Activated CD8-positive, alpha-beta memory T cell treated with anti-CD3 and anti-CD28 coated beads for 48 hours (primary cell): ENCODE results near the gene KRT17.

Source experiments
- DNase-seq, 3 experiments: peaks; one replicate each; pipeline ENCODE4 v3.0.0-alpha.2; 2020; ENCODE audit warnings: low read depth in 2 of 3, low spot score in 2 of 3

Gene KRT17

DNA sequence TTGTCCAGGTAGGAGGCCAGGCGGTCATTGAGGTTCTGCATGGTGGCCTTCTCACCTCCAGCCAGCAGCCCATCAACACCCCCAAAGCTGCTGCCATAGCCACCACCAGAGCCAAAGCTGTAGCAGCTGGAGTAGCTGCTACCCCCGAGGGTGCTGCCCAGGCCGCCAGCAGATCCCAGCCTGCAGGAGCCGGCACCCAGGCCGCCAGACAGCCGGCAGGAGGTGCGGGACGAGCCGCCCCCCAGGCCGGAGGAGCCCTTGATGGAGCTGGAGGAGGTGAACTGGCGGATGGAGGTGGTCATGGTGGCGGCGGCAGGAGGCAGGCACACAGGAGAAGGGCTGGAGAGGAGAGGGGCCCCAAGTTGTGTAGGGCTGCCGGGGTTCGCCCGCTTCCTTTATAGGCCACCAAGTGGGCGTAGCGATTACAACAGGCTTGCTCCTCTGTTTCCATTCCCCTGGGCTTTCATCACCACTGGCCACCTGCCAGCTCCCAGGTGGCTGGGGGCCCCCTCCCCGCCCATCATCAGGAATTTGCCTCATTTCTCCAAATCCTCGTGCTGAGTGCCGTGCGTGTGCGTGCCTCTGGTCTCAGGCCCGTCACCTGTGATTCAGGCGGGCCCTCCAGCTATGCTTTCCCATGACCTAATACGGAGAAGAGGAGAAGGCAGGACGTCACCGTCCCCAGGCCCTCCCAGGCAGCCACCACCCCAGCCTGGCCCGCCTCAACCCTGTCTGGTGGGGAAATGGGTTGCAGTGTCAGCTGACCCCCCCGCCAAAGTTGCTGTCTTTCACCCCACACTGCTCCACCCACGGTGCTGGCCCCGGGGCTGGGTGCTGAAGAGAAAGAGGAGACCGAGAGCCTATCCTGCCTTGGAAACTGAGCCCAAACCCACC is at the start of gene KRT17:
KRT17 (minus strand) TSS at position 368 of the 894 bp plus-strand sequence; CDS start at position 302, 66 bp downstream.
- no peak for DNase-seq

DNA sequence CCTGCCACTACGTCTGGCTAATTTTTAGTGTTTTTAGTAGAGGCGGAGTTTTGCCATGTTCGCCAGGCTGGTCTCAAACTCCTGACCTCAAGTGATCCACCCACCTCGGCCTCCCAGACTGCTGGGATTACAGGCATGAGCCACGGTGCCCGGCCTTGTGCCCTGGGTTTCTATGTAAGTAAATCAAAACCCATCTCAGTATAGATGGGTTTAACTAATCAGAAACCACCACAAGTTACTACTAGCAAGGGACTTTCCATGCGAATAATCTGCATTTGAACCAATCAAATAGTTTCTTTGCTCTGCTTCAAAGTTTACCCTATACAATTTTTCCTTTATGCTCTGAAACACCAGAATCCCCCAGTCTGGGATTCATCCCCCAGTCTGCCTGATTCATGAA is 47.8 kb upstream of the KRT17 start:
- no peak for DNase-seq

DNA sequence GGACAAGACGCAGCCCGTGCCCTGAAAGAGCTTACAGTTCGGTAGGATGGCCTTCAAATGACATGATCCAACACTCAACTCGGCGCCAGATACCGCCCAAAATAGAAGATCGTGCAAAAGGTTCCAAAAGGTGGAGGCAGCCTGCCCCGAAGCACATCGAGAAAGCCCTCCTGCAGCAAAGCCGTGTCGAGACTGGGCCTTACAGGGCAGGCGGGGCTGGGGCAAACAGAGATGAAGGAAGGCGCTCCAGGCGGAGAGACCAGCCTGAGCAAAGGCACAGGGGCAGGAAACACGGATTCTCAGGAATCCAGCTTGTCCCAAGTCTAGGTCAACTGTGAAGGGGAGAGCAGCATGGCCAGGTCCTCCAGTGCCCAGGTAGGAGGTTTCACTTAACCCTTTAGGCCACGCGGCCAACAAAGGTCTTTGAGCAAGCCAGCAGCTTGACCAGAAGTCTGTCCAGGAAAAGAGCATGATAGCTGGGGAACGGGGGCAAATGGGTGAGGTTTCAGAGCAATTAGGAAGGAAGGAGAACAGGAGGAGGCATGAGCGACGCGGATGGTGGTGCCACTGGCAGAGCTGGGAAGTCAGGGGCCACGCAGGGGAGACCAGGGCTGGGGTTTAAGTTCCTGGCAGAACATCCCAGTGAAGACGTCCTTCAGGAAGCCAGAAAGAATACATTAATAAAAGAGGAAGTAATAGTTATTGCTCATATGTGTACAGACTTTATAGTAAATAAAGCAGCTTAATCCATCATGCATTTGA is 43.1 kb upstream of the KRT17 start:
- DNase-seq = no peak

DNA sequence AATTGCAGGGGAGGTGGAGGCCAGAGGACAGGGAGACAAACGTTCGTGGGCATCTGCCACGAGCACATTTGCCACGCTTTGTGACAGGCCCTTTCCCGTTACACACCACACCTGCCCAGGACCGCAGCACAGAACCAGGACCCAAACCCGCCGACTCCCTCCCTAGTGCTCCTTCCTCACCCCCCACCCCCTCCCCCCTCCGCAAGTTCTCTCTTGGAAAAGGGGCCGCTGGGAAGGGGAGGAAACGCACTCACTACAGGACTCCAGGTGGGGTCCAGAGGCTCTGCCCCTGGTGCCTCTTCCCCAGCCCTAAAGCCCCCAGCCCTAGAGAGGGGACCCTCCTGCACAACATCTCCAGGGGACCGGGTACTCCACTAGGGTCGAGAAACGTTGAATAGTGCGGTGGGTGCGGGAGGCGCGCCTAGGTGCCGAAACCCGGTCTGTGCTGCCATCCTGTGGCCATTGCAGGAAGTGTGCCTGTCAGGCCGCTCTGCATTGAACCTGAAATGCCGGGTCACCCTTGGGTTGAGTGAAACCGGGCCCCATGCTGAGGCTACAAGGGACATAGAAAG is 42.4 kb upstream of the KRT17 start:
- peak; percentile 66 to 84 (median 80) for DNase-seq

DNA sequence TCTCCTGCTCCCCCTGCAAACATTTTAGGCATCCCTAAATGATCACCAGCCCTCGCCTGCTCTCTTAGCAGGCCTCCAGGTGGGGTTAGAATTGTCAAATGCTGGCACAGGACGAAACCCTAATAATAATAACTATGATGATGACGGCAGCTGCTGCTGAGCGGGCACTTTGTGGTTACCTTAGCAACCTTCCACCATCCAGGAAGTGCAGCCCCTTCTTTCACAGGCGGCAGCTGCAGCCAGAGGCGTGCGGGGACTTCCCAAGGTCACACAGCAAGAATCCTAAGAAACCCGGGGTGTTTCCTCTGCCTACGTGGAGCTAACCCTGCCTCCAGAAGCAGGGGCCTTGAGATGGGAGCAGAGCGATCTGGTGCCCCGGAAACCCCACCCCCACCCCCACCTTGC is 41.9 kb upstream of the KRT17 start:
- DNase-seq = peak in 1 of 3 experiments; percentile 54

DNA sequence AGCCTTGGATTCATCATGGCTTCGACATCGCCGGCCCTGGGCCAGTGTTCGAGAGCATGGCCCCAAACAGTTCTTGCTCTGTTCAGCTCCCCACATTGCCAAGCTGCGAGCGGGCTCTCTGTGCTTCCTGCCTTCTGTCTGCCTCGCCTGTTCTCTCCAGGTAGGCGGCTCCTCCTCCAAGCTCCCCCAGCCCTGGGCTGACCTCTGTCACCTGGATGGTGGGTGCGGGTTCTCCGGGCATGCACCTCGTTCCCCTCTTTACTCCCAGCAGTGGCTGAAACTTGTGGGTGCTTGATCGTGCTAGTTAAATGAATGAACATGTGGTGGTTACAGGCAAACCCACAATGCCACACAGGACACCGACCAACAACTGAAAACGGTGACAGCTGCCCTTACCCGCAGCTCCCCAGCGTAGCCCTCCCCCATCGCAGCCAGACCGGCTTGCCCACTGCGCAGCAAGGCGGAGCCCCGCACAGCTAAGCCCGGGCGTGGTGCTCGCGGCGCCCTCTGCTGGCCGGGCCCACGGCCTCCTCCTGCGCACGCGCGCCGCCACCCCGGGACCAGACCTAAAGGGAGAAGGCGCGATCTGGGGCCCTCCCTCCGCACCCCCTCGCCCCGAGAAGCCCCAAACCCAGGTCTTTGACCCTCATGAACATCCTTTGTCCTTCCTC is 41.3 kb upstream of the KRT17 start:
- DNase-seq = peak; percentile 84 to 85 (median 84)

DNA sequence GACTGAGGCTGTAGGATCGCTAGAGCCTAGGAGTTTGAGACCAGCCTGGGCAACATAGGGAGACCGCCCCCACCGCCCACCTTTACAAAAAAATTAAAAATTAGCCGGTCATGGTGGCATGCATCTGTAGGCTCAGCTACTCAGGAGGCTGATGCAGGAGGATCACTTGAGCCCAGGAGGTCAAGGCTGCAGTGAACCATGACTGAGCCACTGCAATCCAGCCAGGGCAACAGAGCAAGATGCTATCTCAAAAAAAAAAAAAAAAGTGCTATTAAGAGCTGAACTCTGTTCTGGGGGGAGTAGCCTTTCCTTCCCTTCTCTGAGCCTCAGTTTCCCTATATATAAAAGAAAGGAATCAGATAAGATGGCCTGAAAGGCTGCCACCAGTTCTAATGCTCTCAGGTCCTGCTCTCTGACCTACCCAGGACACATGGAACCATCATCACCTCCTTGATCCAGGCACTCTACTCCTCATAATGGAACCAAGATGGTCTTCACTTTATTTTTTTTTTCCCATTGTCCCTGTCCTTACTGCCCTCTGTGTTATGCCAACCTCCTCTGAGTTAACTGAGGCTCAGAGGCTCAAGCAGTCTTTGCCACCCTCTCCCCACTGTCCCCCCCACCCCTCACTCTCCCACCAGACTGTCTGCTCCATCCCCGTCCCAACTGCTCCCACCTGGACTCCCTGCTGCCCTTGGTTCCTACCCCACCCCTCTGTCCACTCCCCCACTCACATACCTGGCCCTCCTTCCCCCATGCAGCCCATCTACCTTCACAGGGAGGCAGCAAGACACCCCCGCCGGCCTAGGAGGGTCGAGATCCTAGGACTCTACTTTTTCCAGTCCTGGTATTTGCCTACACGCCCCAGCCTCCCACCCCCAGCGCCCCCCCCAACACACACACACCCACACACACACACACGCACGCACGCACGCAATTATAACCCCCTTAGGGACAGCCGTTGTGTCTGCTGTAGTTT is 40.5 kb upstream of the KRT17 start:
- DNase-seq = no peak

DNA sequence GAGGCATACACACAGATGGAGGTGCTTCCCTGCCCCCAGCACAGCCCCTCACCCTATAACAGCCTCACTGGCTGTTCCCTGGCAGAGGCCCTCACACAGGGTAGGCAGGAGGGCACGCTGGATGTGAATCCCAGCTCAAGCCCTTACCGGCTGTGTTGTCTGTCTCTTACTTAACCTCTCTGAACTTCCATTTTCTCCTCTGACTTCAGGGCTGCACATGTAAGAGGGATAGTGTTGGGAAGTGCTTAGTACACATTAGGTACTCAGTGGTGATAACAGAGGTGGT is 39.7 kb upstream of the KRT17 start:
- no peak for DNase-seq

DNA sequence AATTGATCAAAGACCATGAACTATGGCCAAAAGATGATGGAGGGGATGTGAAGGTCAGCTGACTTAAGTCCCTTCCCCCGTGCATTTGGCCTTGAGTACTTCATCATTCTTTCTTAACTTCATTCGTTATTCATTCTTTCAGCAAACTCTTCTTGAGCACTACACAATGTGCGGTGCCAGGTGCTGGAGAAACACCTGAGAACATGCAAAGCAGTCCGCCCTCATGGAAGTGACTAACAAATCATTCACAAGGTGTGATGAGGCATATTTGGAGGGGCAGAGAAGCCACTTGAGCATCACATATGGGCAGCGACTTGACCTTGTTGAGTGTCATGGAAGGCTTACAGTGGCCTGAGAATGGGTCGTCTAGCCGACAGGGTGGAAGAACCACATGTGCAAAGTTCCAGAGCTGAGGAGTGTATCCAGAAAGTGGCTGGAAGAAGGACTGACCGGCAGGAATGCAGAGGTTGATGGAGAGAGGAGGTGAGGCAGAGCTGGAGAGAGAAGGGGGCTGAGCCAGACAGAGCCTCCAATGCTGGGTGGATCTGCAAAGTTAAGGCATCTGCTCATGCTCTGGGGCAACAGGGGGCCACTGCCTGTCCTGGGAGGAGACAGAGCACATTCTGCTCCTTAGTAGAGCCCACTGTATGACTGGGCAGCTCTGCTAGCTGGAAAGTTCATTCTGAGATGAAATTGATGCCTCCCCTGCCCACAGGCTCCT is 39.2 kb upstream of the KRT17 start:
- DNase-seq = no peak

DNA sequence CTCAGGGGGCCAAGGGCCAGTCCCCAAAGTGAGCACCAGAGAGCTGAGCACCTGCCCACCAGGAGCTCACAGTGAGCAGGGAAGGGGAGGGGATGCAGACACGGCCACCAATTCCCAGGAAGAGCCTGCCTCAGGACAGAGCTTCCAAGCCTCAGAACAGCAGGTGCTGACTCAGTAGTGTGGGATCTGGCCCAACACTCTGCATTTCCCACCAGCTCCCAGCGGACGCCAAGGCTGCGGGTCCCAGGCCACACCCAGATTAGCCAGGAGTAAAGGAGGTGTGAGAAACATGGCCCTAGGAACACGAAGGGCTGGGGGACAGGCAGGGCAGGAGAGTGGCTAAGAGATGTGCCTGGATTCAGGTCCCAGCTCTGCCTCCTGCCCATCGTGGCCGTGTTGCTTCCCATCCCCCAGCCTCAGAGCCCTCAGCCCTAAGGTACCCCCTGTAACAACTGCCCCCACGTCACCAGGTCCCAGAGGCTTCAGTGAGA is 35.9 kb upstream of the KRT17 start:
- no peak for DNase-seq

DNA sequence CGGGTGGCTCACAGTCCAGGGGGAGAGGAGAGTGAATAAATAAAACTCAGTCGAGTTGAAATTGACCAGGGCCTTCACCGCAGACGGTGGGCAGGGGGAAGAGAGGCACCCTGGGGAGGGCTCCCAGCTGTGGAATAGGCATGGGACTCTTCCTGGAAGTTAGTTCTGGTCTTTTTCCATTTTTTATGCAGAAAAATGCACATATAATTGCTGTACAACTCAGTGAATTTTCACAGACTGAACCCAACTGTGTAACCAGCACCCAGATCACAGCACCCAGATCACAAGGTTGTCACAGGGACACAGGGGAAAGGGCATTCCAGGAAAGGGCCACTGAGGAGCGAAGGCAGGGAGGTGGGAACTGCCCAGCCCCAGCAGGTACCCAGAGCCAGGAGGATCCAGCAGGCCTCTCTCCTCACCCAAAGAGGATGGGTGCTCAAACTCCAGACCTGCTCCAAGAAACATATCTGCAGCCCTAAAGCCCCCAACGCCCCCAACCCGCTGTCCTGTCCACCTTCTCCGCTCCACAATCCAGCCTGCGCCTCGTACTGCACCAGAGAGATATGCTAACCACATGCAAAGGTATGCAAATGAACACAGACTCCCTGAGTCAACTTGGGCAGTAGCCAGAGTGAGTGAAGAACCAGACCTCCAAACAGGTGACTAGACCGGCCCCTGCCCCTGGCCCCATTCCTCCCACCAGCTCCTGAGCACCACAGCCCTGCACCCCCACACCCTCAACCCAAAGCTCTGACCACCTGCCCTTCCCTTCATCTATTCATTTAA is 35.2 kb upstream of the KRT17 start:
- no peak for DNase-seq

DNA sequence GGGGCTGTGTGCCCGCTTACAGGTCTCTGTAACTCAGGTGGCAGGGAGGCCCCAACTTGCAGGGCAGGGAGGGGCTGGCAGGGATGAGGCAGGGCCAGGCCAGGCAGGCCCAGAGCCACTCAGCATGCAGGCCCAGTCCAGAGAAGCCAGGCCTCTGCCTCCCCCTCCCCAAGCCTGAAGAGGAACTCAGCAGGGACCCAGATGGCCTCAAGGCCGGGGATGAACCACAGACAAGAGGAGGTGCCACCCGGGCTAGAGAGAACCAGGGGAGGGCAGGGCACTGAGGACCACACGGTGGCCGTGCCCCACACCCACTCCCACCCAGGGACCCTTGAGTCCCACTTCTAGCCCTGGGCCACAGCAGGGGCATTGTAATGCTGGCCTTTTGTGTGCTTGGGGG is 34.5 kb upstream of the KRT17 start:
- no peak for DNase-seq

DNA sequence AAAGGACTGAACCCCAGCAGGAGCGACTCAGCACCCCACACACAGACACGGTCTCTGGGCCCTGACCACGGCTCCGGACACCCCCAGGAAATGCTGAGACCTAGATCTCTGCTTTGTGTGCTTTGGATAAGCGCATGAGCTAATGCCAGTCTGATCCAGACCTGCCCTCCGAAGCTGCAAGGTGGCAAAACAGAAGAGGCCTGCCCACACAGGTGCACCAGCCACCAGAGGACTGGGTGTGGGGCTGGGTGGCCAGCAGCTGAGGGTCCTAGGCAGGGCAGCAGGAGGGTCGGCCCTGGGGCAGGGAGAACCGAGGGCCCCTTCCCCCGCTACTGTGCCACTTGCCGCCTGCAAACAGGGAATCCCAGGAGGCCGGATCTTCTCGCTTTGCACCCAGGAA is 33.6 kb upstream of the KRT17 start:
- DNase-seq = no peak

DNA sequence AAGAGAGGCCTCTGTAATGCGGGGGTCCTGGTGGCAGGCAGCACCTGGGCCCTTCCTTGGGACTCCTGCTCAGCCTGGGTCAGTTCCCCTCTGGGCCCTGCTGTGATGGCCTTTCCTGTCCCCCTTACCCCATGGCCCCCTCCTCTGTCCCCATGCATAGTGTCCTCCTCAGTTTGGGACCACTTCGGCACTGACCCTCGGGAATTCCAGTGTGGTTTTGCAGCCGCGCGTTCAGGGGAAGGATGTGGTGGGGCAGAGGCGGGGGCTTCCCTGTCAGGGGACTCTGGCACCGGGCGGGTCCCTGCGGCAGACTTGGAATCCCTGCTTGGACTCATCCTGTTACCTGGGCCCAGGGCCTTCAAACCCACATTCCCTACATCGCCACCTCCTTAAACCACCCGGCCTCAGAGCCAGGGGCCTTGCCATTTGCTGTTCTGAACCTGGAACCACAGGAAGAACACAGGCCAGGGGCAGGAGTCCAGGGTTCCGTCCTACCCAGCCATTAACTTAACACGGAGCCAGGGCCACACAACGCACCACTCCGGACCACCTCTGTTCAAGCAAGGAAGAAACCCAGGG is 32.9 kb upstream of the KRT17 start:
- no peak for DNase-seq

DNA sequence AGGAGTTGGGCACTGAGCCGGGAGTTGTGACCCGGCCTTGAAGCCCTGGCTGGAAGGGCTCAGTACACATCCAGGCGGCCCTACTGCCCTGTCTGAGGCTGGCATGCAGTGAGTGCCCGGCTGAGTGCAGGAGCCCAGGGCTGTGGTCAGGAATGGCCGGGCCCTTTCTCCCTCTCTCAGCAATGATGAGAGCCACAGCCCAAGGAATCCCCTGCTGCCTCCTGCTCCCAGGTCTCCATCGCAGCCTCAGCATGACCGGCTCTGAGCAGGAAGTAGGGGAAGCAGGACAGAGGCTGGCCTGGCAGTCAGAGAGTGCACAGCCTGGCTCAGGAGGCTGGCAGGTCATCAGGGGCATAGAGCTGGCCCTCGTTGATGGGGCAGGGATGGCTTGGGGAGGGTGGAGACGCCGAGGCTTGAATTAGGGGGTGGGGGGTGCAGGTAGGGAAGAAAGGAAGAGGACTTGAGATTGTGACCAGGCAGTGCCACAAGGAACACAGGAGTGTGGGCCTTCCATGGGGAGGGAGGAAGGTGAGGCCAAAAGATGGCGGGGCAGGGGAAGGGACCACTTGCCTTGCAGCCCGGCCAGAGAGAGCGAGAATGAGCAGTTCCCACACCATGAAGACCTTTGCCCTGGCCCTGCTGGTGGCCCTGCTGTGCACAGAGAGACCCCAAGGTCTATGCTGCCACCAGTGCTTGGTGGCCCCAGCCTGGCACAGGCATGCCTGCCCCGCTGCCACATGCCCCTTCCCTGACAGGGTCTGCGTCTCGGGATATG is 32.1 kb upstream of the KRT17 start:
- no peak for DNase-seq

DNA sequence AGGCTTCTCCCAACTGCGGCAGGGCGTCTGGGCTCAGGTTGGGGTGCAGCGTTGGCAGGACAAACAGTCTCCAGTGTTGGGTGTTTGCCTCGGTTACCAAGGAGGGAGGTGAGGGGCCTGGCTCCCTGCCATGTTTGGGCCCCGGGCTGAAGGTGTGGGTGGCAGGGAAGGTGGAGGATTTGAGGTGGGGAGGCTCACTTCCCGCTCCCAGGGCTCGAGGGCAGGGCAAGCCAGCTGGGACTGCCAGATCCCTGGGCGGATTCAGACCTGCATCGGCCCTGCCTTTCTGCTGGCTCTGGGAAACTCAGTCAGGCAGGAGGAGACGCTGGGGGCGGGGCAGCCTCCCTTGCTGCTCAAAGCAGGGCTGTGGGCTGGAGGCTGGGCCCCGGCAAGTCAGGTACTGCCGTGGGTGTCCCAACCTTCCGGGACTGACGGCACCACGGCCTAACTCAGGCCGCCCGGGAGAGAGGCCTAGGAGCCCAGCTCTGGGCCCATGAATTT is 31.3 kb upstream of the KRT17 start:
- no peak for DNase-seq
